Suprapubic skin (tissue), 3 donors: ENCODE data around the gene NID2.

ENCODE experiments used
- POLR2AphosphoS5 ChIP-seq, 3 donors: sonication (generic); formaldehyde crosslinking; IDR thresholded peaks; one replicate each; pipeline ENCODE4 v1.6.1; 2017; ENCODE audit warnings: antibody characterized with exemption in 3 of 3
- TF ChIP-seq, protein P1 (sequence below), 2 donors: fragments of 200-600 bp in 1 of 2; fragments of 450-650 bp in 1 of 2; sonication (generic) in 1 of 2; IDR thresholded peaks; one replicate each; pipeline ENCODE4 v1.5.1; 2016 to 2019; ENCODE audit warnings: antibody characterized with exemption in 2 of 2, mild to moderate bottlenecking in 1 of 2, moderate library complexity in 1 of 2

DNA sequence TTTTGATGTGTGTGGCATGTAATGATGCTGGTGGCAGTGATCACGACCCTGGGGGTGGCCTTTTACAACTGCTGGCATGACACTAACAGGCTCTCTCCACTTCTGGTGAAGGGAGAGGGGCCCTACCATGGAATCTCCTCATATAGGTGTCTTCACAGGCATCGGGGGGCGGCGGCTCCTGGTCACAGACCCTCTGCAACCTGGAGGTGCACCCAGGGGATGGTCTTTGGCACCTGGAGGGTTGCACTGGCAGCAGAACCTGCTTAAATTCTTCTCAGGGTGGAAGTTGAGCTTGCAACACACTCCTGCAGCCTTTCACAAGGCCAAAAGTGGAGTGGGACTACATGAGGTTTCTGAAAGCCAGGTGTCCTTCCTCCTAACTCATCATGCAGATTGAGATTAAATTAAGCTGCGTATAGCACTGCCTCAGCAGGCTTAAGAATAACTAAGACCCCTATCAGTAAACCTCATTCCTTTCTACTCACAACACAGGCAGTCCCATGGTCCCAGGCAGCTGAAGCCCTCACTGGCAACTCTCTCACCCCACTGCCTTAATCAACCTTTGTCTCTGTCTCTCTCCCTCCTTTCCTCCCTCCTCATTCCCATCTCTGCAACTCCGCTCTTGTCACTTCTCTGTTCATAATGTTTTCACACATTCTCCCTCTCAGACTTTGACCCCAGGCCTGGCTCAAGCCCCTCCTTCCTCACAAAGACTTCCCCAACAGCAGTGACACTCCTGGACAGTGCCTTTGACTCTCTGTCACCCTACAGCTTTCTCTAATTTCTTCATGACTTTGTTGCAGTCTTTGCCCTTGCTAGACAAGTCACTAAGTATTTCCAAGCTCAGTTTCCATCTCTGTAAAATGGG is 18.9 kb downstream of the NID2 start:
- TF ChIP-seq, protein P1, sequence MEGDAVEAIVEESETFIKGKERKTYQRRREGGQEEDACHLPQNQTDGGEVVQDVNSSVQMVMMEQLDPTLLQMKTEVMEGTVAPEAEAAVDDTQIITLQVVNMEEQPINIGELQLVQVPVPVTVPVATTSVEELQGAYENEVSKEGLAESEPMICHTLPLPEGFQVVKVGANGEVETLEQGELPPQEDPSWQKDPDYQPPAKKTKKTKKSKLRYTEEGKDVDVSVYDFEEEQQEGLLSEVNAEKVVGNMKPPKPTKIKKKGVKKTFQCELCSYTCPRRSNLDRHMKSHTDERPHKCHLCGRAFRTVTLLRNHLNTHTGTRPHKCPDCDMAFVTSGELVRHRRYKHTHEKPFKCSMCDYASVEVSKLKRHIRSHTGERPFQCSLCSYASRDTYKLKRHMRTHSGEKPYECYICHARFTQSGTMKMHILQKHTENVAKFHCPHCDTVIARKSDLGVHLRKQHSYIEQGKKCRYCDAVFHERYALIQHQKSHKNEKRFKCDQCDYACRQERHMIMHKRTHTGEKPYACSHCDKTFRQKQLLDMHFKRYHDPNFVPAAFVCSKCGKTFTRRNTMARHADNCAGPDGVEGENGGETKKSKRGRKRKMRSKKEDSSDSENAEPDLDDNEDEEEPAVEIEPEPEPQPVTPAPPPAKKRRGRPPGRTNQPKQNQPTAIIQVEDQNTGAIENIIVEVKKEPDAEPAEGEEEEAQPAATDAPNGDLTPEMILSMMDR (IDR thresholded peaks at IDR 0.05): no peak
- no peak for TF ChIP-seq POLR2AphosphoS5 (IDR thresholded peaks at IDR 0.05)
